HL-60 (cell line): Measurements from ENCODE around the gene DDX39A.

Source experiments
- TF ChIP-seq, protein P1 (sequence below): IDR thresholded peaks from one replicate; pipeline ENCODE4 v1.5.1; 2011; ENCODE audit warnings: low read length, control low read depth, inconsistent platforms; ENCODE audit not compliant: insufficient read depth
- TF ChIP-seq, protein P2 (sequence below): IDR thresholded peaks from 2 replicates; pipeline ENCODE4 v1.6.1; 2012; ENCODE audit warnings: low read depth; ENCODE audit not compliant: insufficient replicate concordance

DNA sequence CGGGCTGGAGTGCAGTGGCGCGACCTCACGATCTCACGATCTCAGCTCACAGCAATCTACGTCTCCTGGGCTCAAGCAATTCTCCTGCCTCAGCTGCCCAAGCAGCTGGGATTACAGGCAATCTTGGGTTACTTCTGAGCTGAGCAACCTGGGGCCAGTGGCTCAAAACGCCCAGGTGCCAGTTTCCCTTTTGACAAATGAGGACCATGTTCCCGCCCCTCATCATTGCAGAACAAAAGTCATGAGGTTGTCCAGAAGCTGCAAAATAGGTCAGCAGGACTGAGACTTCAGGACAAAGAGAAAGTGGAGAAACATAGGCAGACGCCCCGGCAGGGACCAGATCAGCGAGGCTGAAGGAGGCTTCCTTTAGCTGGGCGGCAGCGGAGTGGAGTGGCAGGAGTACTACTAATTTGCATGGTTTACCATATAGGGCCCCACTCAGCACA is 41.2 kb downstream of the DDX39A start:
- TF ChIP-seq, protein P1, sequence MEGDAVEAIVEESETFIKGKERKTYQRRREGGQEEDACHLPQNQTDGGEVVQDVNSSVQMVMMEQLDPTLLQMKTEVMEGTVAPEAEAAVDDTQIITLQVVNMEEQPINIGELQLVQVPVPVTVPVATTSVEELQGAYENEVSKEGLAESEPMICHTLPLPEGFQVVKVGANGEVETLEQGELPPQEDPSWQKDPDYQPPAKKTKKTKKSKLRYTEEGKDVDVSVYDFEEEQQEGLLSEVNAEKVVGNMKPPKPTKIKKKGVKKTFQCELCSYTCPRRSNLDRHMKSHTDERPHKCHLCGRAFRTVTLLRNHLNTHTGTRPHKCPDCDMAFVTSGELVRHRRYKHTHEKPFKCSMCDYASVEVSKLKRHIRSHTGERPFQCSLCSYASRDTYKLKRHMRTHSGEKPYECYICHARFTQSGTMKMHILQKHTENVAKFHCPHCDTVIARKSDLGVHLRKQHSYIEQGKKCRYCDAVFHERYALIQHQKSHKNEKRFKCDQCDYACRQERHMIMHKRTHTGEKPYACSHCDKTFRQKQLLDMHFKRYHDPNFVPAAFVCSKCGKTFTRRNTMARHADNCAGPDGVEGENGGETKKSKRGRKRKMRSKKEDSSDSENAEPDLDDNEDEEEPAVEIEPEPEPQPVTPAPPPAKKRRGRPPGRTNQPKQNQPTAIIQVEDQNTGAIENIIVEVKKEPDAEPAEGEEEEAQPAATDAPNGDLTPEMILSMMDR: no peak
- TF ChIP-seq, protein P2, sequence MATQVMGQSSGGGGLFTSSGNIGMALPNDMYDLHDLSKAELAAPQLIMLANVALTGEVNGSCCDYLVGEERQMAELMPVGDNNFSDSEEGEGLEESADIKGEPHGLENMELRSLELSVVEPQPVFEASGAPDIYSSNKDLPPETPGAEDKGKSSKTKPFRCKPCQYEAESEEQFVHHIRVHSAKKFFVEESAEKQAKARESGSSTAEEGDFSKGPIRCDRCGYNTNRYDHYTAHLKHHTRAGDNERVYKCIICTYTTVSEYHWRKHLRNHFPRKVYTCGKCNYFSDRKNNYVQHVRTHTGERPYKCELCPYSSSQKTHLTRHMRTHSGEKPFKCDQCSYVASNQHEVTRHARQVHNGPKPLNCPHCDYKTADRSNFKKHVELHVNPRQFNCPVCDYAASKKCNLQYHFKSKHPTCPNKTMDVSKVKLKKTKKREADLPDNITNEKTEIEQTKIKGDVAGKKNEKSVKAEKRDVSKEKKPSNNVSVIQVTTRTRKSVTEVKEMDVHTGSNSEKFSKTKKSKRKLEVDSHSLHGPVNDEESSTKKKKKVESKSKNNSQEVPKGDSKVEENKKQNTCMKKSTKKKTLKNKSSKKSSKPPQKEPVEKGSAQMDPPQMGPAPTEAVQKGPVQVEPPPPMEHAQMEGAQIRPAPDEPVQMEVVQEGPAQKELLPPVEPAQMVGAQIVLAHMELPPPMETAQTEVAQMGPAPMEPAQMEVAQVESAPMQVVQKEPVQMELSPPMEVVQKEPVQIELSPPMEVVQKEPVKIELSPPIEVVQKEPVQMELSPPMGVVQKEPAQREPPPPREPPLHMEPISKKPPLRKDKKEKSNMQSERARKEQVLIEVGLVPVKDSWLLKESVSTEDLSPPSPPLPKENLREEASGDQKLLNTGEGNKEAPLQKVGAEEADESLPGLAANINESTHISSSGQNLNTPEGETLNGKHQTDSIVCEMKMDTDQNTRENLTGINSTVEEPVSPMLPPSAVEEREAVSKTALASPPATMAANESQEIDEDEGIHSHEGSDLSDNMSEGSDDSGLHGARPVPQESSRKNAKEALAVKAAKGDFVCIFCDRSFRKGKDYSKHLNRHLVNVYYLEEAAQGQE: no peak
